Adipose tissue (tissue), 3 donors: ENCODE results near the gene PAPLN. TPM values are rescaled to one million over a fixed set of nuclear protein-coding genes. Genes with fewer than 3 reads are reported as not detected.

Experiments
- H3K27ac ChIP-seq: one replicate; pipeline ENCODE4 v1.5.1; 2013; ENCODE audit warnings: low read depth, low read length
- WGBS, 3 donors: extraction: QIAGEN DNeasy Blood & Tissue Kit; methylation state at CpG; one replicate each; pipeline ENCODE4 v1.1.7; 2013; 5-methylcytosine and 5-hydroxymethylcytosine counted together
- polyA plus RNA-seq, 3 donors: library from polyadenylated mRNA; stranded (reverse); fragments of 200-250 nt; gene quantifications; one replicate each; pipeline ENCODE4 v1.2.3, GENCODE V29; 2013
- donor health status: healthy with polysubstance abuse.
- donor health status: Bipolar disorder and iron deficiency.
- donor health status: healthy.

Gene PAPLN
- polyA plus RNA-seq, 3 donors = 2.1 to 9.3 (median 3.9) TPM

GRCh38 chr14:73265721-73266046, 28.4 kb downstream of the PAPLN start:
- H3K27ac ChIP-seq = no peak overlapping the region
- 89 to 94% (median 93%) methylated on average over 3 of the region's 3 CpGs for WGBS, 3 donors

DNA sequence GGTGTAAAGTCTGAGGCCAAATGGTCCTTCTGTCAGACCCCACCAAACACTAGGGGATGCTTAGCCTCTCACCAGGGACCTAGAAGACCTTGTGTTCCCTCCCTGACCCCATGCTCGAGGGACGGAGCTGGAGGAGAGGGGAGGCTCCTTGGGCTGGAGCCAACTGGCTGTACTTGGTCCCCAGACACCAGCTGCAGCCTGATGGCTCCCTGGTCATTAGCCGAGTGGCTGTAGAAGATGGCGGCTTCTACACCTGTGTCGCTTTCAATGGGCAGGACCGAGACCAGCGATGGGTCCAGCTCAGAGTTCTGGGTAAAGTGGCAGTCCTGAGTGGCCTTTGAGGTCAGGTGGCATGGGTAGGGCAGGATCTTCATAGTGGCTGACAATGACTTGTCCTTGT, 29.0 kb downstream of the PAPLN start:
- WGBS, 3 donors = 81 to 88% (median 83%) methylated on average over 7 of the region's 7 CpGs
- H3K27ac ChIP-seq = no peak overlapping the region

GRCh38 chr14:73267474-73267873, 30.2 kb downstream of the PAPLN start:
- H3K27ac ChIP-seq = no peak overlapping the region
- 95 to 99% (median 97%) methylated on average over 6 of the region's 6 CpGs for WGBS, 3 donors

DNA sequence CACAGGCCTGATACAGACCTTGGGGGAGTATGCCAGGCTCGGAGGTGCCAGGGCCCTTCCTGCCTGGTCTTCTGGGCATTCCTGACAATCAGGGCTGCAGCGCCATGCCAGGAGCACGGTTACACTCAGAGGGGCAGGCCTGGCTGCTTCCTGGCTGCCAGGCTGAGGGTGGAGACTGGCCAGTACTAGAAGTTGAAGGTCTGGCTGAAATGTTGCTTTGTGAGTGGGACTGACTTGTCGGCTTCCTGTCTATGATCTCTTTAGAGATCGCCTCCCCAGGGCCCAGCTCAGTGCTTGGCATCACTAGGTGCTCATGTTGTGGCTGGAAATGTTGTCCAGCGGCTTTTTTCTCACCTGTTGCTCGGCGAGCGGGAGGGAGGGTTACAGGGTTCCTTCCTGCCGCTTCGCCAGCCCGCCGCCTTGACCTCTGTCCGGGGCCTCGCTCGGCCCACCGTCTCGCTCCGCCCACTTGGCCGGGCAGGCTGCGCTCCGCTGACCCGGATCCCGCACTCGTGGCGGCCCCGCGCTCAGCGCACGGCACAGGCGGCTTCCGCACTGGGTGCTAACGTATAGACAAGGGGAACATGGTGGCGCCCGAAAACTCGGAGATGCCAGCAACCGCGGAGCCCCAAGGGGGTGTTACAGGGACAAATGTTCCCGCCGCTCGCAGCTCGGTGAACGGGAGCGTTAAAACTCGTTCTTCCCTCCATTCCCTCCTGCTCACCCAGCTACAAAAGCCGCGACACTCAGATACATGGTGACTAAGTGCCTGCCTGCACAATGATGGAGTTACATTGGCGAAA, 32.6 kb downstream of the PAPLN start:
- 8 to 19% (median 10%) methylated on average over 48 of the region's 48 CpGs for WGBS, 3 donors
- no peak overlapping the region for H3K27ac ChIP-seq

GRCh38 chr14:73272393-73272792, 35.1 kb downstream of the PAPLN start:
- no peak overlapping the region for H3K27ac ChIP-seq

GRCh38 chr14:73273799-73274198, 36.5 kb downstream of the PAPLN start:
- WGBS, 3 donors = 43 to 93% (median 89%) methylated on average over 4 of the region's 4 CpGs
- no peak overlapping the region for H3K27ac ChIP-seq

More at GRCh38 chr14:73272393-73272792, 35.1 kb downstream of the PAPLN start:
- 73 to 81% (median 77%) methylated on average over 6 of the region's 6 CpGs for WGBS, 3 donors

DNA sequence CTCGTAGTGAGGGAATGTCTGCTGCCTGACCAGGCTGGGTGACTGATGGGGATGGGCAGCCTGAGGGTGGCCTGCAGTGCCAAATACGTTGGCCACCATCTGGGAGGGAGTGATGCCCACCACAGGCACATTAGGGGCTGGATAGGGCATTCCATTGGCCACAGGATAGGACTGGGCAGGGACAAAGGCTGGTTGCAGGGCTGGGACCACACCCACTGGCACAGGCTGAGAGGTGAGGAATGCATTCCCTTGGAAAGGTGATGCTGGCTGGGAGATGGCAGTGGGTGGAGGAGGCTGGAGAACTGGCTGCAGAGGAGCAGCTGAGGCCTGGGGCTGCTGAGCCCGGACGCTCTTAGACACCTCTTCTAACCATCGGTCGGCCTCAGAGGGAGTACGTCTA, 39.5 kb downstream of the PAPLN start:
- WGBS, 3 donors = 90 to 94% (median 93%) methylated on average over 7 of the region's 7 CpGs
- H3K27ac ChIP-seq = no peak overlapping the region

DNA sequence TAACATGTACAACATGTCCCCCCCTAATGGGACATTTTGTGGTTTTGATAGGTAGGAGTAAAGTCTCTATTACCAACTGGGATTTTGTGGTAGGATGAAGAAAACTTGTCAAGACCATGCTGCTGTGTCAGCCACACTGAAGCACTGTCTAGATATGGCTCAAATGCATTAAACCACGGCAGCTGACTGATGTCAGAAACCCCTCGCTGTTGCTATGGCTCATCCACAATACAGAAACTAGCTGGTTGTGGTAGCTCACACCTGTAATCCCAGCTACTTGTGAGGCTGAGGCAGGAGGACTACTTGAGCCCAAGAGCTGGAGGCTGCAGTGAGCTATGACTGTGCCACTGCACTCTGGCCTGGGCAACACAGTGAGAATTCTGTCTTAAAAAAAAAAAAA, 40.1 kb downstream of the PAPLN start:
- 95 to 99% (median 98%) methylated on average over 2 of the region's 2 CpGs for WGBS, 3 donors

GRCh38 chr14:73280903-73281302, 43.6 kb downstream of the PAPLN start:
- 94 to 98% (median 95%) methylated on average over 5 of the region's 5 CpGs for WGBS, 3 donors
- H3K27ac ChIP-seq = no peak overlapping the region

More for the DNA sequence above, 40.1 kb downstream of the PAPLN start:
- H3K27ac ChIP-seq = no peak overlapping the region

GRCh38 chr14:73283608-73284379, 46.5 kb downstream of the PAPLN start:
- WGBS, 3 donors = 64 to 71% (median 65%) methylated on average over 12 of the region's 12 CpGs
- H3K27ac ChIP-seq = no peak overlapping the region

GRCh38 chr14:73285979-73286378, 48.7 kb downstream of the PAPLN start:
- H3K27ac ChIP-seq = no peak overlapping the region
- WGBS, 3 donors = 80 to 93% (median 86%) methylated on average over 1 of the region's 1 CpG

- WGBS, 3 donors = 94 to 98% (median 98%) methylated on average over 2 of the region's 2 CpGs
- no peak overlapping the region for H3K27ac ChIP-seq
These were observed 49.3 kb downstream of the PAPLN start for GRCh38 chr14:73286598-73286997.

- H3K27ac ChIP-seq = no peak overlapping the region
- WGBS, 3 donors = 87 to 93% (median 91%) methylated on average over 5 of the region's 5 CpGs
These were observed 49.8 kb downstream of the PAPLN start for GRCh38 chr14:73287071-73287470.

- no peak overlapping the region for H3K27ac ChIP-seq
- 67 to 89% (median 73%) methylated on average over 3 of the region's 3 CpGs for WGBS, 3 donors
These were observed 52.0 kb downstream of the PAPLN start for GRCh38 chr14:73289308-73289707.

DNA sequence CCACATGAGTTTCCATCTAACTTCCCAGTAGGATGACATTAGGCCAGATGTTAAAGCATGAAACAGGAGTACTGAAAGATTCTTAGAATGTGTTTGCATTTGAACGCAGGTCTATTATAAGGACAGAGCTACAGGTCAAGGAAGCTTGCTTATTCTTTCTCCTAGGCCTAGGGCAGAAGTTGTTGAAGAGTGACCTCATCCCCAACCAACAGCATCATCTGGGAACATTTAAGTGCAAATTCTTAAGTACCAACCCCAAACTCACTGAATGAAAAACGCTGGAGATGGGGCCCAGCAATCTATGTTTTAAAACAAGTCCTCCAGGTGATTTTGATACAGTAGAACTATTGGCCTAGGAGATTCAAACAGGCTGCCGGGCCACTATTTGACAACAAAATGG, 52.4 kb downstream of the PAPLN start:
- no peak overlapping the region for H3K27ac ChIP-seq
- WGBS, 3 donors = 60 to 75% (median 72%) methylated on average over 3 of the region's 3 CpGs

GRCh38 chr14:73290279-73290678, 53.0 kb downstream of the PAPLN start:
- no peak overlapping the region for H3K27ac ChIP-seq
- 44 to 83% (median 75%) methylated on average over 4 of the region's 4 CpGs for WGBS, 3 donors

GRCh38 chr14:73293782-73294781, 56.8 kb downstream of the PAPLN start:
- 89 to 93% (median 93%) methylated on average over 12 of the region's 12 CpGs for WGBS, 3 donors

GRCh38 chr14:73295198-73295796, 58.0 kb downstream of the PAPLN start:
- H3K27ac ChIP-seq = no peak overlapping the region
- 45 to 80% (median 78%) methylated on average over 1 of the region's 1 CpG for WGBS, 3 donors

More at GRCh38 chr14:73293782-73294781, 56.8 kb downstream of the PAPLN start:
- H3K27ac ChIP-seq = no peak overlapping the region
